Breast epithelium (tissue), 3 donors: ENCODE data around the gene CCDC201.

Experiments used
- CTCF ChIP-seq, 3 donors: fragments of 450-650 bp; IDR thresholded peaks; one replicate each; pipeline ENCODE4 v1.5.1; 2016 to 2017; ENCODE audit warnings: antibody characterized with exemption in 3 of 3, mild to moderate bottlenecking in 3 of 3, moderate library complexity in 3 of 3
- POLR2A ChIP-seq: fragments of 450-650 bp; IDR thresholded peaks from one replicate; pipeline ENCODE4 v1.6.1; 2016; ENCODE audit warnings: antibody characterized with exemption, mild to moderate bottlenecking, moderate library complexity
- POLR2AphosphoS5 ChIP-seq, 3 donors: sonication (generic); formaldehyde crosslinking; IDR thresholded peaks; one replicate each; pipeline ENCODE4 v1.6.1; 2017; ENCODE audit warnings: antibody characterized with exemption in 3 of 3

GRCh38 chr7:45865594-45866410 lies 7.1 kb downstream of the CCDC201 start:
- TF ChIP-seq POLR2AphosphoS5 (IDR thresholded peaks at IDR 0.05) (no peak), POLR2A (no peak), CTCF (IDR thresholded peaks at IDR 0.05) (no peak)
